HUDEP-2 (cell line): ENCODE data around the gene PREX1.

Source experiments
- DNase-seq, 76 experiments: peaks; one replicate each; lab custom pipeline; 2025; ENCODE audit not compliant: unreplicated experiment in 76 of 76; lab: John Stamatoyannopoulos, UW

Gene PREX1

GRCh38 chr20:48797275-48797825, 30.4 kb downstream of the PREX1 start:
- DNase-seq, result no peak

DNA sequence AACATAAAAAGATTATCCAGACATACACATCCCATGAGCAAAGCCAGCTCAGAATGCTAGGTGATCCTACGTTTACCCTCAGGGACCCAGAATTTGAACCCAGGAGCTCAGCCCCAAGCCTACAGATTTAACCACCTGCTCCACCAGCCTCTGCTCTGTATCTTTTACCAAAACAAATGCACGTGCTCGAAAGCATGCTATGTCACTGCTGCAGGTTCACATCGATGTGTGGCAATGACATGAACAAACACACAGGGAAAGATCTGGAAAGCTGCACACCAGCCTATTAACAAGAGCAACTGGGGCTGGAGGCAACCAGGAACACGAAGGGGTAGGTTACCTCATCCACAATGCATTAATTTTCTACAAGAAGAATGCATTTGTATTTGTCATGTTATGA, 32.1 kb downstream of the PREX1 start:
- DNase-seq, result no peak

DNA sequence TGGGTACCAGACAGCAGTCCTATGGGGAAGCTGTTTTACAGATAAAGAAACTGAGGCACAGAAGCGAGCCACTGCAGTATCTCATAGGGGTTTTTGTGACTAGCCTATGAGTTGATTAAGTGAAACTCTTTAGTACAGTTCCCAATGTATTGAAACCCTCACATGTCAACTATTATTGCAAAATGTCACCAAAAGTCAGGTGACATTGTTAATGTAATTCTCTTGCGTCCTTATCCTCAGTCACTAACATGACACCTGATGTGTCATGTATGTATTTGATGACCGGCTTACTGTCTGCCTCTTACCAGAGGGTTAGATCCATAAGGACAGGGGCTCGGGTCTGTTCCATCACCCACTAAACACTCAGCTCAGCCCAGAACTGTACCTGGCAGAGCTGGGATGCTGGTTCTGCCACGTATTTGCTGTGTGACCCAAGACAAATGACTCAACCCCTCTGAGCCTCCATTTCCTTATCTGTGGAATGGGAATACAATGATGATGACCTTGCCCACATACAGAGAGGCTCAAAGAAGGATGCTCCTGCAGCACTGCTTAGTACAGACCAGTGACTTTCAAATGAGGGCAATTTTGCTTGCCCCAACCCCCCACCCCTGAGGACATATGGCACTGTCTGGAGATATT, 32.9 kb downstream of the PREX1 start:
- no peak for DNase-seq

GRCh38 chr20:48794360-48794759, 33.4 kb downstream of the PREX1 start:
- no peak for DNase-seq

DNA sequence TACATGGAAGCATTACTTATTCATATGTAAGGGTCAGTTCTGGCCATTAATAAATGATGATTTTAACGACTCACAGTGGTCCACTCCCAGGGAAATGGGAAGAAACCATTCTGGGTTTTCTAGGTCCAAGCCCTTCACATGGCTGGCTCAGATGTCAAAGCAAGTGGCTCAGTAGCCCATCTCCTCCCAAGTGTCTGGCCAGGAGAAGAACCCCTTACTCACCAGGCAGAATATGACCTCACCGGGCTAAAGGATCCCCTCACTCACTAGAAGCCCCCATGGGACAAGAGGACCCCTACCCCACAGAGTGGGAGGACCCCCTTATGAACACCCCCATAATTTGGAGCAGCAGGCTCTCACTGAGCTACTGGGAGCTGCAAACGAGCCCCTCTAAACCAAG, 34.0 kb downstream of the PREX1 start:
- DNase-seq, result no peak

DNA sequence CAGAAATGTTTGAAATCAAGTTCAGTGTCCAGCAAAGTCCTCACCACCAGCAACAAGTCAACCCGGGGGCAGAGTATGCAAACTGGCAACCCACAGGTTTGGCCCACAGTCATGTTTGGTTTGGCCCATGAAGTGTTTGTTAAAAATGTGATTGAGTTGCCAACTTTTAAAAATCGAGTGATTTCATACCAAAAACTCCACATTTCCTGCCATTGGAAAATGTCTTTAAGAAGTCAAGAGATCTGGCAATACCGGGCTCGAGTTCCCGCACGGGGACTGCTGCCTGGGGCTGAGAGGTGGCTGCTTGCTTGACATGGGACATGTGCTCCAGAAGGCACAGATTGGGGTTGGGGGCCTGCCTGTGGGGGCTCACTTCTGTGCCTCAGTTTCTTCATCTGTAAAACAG, 36.1 kb downstream of the PREX1 start:
- no peak for DNase-seq

DNA sequence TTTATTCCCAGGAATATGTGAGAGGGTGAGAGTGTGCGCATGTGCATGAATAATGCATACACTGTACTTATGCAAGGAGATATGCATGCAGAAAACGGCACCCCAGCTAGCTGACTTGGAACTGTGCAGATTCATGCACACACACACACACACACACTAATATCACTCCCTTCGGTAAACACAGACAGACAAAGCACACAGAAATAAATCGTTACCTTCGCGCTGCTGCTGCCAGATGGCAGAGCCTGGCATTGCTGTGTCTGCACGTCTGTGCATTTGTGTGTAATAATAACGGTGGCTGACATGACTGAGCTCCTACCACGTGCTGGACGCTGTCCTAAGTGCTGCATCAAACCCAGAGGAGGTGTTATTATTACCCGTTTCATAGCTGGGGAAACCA, 36.8 kb downstream of the PREX1 start:
- DNase-seq, result no peak

DNA sequence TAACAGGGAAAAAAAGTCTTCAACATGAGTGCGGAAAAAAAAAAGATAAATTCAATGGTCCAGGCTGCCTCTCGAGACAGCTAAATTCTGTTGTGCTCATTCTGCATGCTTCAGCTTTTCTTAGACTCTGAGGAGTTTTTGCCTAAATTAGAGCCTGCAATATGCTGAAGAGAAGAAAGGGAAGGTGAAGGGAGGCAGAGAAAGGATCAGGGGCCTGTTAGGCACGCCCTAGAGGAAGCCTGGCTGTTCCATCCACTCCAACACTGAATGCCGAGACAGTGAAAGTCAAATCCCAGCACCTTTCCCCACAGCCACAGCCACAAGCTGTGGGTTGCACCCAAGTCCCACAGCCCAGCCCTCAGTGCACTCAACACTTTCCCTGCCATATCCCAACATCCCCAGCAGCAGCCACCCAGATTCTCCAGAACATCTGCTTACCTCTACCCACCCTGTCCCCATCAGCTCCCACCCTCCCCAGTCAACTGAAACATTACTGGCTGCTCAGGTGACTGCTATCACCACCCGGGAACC, 37.3 kb downstream of the PREX1 start:
- no peak for DNase-seq

- DNase-seq, result no peak
These were observed 37.9 kb downstream of the PREX1 start for GRCh38 chr20:48789781-48790472.

- peak in 68 of 76 experiments; percentile 16 to 84 (median 58) for DNase-seq
These were observed 38.6 kb downstream of the PREX1 start for GRCh38 chr20:48789185-48789668.

GRCh38 chr20:48788486-48789072, 39.2 kb downstream of the PREX1 start:
- no peak for DNase-seq

DNA sequence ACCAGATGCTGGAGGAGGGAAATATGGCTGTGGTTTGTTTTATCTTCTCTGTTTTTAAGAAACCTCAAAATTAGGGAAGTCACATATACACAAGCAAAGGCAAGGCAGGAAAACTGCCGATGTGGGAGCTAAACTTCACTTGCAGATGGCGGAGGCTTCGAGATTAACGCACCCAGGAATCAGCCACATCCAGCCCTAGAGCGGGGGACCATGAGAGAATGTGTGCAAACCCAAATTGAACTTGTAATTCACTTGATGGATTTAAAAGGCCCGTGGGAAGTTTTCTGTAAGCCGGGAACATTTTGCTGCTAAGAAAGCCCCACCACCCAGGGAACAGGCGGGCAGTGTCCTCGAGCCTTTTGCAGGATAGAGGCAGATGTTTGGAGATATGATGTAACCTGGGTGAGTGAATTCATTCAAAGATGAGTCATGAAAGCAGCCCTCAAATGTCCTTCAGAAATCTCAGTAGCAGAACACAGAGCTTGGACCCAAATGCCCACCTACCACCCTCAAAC, 39.9 kb downstream of the PREX1 start:
- peak in 14 of 76 experiments; percentile 8 to 40 (median 21) for DNase-seq

- DNase-seq, result no peak
These were observed 40.7 kb downstream of the PREX1 start for GRCh38 chr20:48786951-48787705.

GRCh38 chr20:48785801-48786200, 42.0 kb downstream of the PREX1 start:
- DNase-seq, result no peak

DNA sequence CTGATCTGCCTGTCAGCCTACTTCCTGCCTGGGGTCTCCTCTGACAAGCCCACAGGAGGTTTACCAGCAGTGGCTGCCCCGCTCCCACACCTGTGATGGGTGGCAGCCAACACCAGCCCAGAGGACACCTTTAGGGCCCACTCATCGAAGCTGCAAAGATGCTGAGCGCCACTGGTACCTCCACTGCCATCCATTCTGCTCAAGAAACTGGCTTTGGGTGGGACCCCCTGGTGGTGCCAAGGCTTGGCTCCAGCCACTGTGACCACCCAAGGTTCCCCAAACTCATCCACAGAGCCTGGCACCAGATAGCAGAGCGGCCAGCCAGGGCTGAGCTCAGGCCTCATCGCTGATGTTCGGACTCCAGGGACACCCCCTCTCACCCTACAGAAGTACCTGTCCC, 42.5 kb downstream of the PREX1 start:
- no peak for DNase-seq

DNA sequence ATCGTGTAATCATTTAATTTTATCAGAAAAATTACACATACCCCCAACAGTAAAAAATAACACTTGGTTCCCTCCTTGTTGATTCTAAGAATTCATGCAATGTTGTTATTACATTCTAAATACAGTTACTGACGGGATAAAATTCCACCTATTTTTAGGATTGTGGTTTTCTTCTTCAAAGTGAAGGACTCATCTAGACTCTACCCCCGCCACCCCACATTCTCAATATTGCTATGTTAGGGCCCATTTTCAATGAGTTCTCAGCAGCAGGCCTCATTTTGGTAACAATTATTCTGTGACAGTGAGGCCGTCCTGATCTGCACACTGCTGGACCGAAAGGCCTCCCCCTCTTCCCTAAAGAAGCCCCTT, 43.5 kb downstream of the PREX1 start:
- DNase-seq, result no peak

GRCh38 chr20:48783533-48784272, 44.1 kb downstream of the PREX1 start:
- DNase-seq, result no peak

GRCh38 chr20:48782901-48783308, 44.9 kb downstream of the PREX1 start:
- DNase-seq, result no peak

GRCh38 chr20:48782053-48782452, 45.7 kb downstream of the PREX1 start:
- DNase-seq, result no peak

- DNase-seq, result no peak
These were observed 46.2 kb downstream of the PREX1 start for GRCh38 chr20:48781634-48782033.
